Muscle layer of duodenum (tissue), 2 donors: ENCODE results near the gene TREML2.

Experiments used
- H3K27ac ChIP-seq: one replicate; pipeline ENCODE4 v1.7.0; 2013; ENCODE audit warnings: mild to moderate bottlenecking, low read length
- H3K27me3 ChIP-seq: one replicate; pipeline ENCODE4 v1.7.0; 2013; ENCODE audit warnings: low read depth, mild to moderate bottlenecking, control low read depth, low read length
- H3K36me3 ChIP-seq, 2 donors: one replicate each; pipeline ENCODE4 v1.7.0; 2013; ENCODE audit warnings: low read length in 2 of 2, control low read depth in 1 of 2, mild to moderate bottlenecking in 1 of 2; ENCODE audit not compliant: insufficient read depth in 2 of 2, control insufficient read depth in 1 of 2
- H3K4me1 ChIP-seq, 2 donors: one replicate each; pipeline ENCODE4 v1.7.0; 2013; ENCODE audit warnings: low read length in 2 of 2, mild to moderate bottlenecking in 2 of 2, control low read depth in 1 of 2, moderate library complexity in 1 of 2; ENCODE audit not compliant: insufficient read depth in 2 of 2, control insufficient read depth in 1 of 2
- H3K4me3 ChIP-seq, 2 donors: one replicate each; pipeline ENCODE4 v1.7.0; 2013; ENCODE audit warnings: low read length in 2 of 2, low read depth in 1 of 2, mild to moderate bottlenecking in 1 of 2
- H3K9me3 ChIP-seq, 2 donors: one replicate each; pipeline ENCODE4 v1.7.0; 2013; ENCODE audit warnings: low read length in 2 of 2, control low read depth in 1 of 2, mild to moderate bottlenecking in 1 of 2; ENCODE audit not compliant: control insufficient read depth in 1 of 2
- donor health status: healthy.

TREML2 gene

DNA sequence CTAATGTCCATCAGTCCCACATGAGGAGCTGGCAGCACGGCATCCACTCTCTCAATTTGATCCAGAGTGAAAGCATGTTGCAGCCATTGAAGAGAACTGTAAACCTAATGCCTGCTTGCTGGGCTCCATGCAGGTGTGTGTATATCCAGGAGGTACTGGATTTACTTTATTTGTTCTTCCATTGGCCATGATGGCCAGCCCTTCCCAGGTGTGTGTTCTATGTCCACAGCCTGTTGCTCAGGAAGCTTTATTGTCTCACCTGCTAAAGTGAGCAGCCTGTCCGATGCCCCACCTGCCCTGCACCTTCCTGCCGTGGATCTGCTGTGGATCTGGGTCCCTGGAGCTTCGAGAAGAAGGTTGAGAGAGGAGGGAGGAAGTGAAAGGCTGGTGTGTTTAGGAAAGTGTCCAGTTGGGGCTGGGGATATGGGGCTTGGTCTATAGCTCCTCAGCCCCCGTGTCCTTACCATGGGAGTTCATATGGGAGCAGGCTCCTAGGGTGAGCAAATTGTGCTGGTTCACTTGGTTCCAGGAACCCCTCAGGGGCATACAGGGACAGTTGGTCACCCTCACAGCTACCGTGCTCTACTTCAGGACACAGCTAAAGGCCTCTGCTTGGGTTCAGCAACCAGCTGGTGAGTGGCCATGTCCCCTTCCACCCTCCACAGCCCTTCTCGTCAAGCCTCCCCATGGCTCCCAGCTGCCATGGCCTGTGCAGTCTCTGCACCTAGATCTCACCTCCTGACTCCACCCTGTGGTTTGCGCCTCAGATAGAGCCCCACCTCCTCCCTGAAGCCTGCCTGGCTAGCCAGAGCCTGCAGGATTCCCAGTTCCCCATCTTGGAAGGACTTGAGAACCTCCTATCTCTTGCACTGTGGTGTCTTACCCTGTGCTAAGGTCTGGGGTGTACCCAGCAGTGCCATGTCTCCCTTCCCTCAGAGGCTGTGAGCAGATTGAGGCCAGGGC lies 12.7 kb downstream of the TREML2 start:
- no peaks in the 10 kb centered on the region for H3K27me3 ChIP-seq
- H3K36me3 ChIP-seq, result no peaks in the 10 kb centered on the region
- no peaks in the 10 kb centered on the region for H3K9me3 ChIP-seq
- H3K4me3 ChIP-seq, result no peak overlapping the region
- no peak overlapping the region for H3K27ac ChIP-seq
- H3K4me1 ChIP-seq, result no peaks in the 10 kb centered on the region

DNA sequence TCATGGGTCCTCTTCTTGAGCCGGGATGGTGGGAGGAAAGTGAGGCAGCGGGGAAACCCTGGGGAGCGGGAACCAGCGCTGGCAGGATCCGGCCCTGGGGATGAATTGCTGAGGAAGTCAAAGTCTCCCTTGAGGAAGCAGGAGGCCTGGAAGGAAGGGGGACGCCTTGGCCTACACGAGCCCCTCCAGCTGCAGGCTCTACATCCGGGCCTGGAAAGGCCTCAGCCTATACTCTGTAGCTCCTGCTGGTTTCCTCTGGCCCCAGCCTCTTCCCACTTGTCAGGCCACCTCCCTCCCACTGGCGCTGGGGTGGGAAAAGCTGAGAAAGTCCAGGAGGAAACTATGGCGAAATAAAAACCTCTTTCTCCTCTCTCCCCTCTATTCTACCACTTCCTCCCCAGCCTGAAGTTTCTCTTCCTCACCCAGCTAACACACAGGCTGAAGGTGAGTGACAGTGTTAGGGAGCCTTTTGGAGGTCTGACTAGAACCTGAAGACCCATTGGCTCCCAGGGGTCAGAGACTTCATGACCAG lies 14.9 kb downstream of the TREML2 start:
- Histone ChIP-seq H3K4me3 (no peak overlapping the region), H3K9me3 (no peaks in the 10 kb centered on the region), H3K27me3 (no peaks in the 10 kb centered on the region), H3K27ac (no peak overlapping the region), H3K4me1 (no peaks in the 10 kb centered on the region), H3K36me3 (no peaks in the 10 kb centered on the region)

DNA sequence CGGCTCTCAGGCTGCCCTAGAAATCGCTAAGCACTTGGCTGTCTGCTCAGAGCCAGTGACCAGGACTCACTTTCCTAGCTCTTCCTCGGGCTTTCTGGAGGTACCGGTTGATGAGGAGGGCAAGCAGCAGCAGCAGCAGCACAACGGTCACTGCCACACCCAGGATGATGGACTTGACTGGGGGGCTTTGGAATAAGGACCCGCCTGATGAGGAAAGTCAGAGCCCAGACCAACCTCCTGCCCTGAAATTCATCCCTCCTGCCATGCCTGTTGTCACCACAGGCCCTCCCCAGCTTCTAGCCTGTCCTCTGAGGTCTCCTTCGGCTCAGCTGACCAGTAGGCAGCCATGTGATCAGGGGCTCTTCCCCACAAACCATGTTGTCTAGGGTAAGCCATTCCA lies 16.2 kb downstream of the TREML2 start:
- H3K27ac ChIP-seq, result no peak overlapping the region
- no peaks in the 10 kb centered on the region for H3K36me3 ChIP-seq
- no peaks in the 10 kb centered on the region for H3K4me1 ChIP-seq
- no peaks in the 10 kb centered on the region for H3K27me3 ChIP-seq
- H3K4me3 ChIP-seq, result no peak overlapping the region
- H3K9me3 ChIP-seq, result no peaks in the 10 kb centered on the region

DNA sequence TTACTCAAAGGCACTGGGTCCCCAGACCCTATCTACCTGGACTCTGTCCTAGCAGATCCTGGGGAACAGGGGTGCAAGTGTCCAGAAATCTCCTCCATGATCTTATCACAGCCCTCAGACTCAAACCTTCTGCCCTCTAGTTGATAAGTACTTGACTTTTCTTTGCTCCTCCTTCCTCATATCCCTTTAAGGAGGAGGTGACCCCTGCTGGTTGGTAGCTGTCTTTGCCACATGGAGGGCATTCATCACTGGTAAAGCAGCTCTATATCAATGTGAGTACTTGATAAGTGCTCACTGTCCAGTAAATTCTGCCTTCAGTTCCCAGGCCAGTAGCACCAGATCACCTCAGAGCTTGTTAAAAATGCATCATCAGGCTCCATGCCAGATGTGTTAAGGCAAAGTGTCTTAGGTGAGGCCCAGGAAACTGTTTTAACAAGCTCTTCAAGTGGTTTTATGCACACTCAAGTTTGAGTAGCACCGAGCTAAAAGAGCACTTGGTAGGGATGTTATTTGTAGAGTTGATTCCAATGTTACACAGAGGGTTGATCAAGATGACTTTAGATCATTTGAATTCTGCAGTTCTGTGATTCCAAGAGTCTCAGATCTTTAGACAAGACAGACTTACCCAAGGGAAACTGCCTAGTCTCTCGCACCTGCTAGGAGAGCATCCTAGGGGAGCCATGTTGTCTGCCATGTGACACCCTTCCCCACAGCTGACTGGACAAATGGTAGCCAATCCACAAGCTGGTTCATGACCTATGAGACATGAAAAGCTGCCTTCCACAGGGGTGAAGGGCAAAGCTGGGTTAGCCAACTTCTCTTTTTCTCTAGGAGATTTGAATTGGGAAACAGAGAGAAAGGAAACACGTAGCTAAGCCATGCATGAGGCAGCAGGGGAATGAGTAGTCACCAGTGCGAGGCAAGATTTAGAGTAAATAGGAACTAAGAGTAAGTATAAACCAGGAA lies 18.6 kb downstream of the TREML2 start:
- H3K36me3 ChIP-seq, result no peaks in the 10 kb centered on the region
- no peaks in the 10 kb centered on the region for H3K9me3 ChIP-seq
- H3K27ac ChIP-seq, result no peak overlapping the region
- no peak overlapping the region for H3K4me3 ChIP-seq
- no peaks in the 10 kb centered on the region for H3K4me1 ChIP-seq
- H3K27me3 ChIP-seq, result no peaks in the 10 kb centered on the region

DNA sequence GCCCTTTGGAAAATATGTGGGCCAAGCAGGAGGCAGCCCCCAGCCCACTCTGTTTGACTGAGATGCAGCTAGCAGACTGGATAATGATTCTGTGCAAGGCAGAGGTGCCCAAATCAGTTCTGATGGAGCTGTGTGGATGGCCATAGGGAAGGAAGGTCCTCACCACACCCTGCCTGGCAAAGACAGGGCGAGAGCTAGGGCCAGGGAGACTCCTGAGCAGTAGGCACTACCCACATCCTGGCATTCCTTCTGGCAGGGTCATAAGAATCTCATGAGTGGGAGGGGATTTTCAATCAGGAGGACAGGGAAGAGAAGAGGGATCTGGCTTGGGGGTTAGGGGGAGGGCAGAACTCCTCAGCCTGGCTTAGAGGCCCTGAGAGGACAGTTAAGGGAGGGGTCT lies 19.4 kb downstream of the TREML2 start:
- Histone ChIP-seq H3K9me3 (no peaks in the 10 kb centered on the region), H3K36me3 (no peaks in the 10 kb centered on the region), H3K27me3 (no peaks in the 10 kb centered on the region), H3K4me1 (no peaks in the 10 kb centered on the region), H3K4me3 (no peak overlapping the region), H3K27ac (no peak overlapping the region)

DNA sequence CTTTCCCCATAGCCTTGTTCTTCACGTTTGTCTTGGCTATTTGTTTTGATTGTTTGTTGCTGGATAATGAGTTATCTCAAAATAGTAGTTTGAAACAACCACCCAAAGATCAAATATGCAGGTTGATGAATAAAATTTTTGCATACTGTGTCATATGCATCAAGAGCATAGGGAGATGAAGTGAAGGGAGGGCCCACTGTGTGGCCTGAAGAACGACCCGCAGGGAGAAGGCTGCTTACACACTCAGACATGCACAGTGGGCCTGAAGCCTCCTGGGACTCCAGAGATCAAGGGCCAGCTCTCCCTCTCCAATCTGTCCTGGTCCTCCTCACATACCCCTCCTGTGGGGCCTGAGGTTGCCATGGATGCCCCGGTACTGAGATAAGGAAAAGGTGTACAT lies 21.8 kb downstream of the TREML2 start:
- Histone ChIP-seq H3K36me3 (no peaks in the 10 kb centered on the region), H3K27me3 (no peaks in the 10 kb centered on the region), H3K27ac (no peak overlapping the region), H3K4me1 (no peaks in the 10 kb centered on the region), H3K9me3 (no peaks in the 10 kb centered on the region), H3K4me3 (no peak overlapping the region)

DNA sequence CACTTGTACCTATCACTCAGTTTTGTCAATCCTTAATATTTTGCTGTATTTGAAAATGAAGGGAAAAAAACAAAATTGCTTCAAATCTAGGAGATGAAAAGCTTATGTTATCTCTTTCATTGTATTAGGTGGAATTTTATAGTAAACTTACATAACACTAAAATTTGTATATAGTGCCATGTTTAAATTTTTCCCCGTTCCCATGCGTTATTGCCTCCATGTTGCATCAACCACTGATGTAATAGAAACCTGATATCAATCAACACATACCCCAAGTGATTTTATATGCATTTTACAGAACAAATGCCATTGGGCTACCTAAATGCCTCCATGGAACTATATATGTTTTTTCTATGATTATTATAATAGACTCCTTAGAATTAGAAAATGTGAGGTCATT lies 23.3 kb downstream of the TREML2 start:
- H3K27me3 ChIP-seq, result no peaks in the 10 kb centered on the region
- H3K9me3 ChIP-seq, result no peaks in the 10 kb centered on the region
- H3K27ac ChIP-seq, result no peak overlapping the region
- no peaks in the 10 kb centered on the region for H3K36me3 ChIP-seq
- H3K4me1 ChIP-seq, result no peaks in the 10 kb centered on the region
- H3K4me3 ChIP-seq, result no peak overlapping the region

DNA sequence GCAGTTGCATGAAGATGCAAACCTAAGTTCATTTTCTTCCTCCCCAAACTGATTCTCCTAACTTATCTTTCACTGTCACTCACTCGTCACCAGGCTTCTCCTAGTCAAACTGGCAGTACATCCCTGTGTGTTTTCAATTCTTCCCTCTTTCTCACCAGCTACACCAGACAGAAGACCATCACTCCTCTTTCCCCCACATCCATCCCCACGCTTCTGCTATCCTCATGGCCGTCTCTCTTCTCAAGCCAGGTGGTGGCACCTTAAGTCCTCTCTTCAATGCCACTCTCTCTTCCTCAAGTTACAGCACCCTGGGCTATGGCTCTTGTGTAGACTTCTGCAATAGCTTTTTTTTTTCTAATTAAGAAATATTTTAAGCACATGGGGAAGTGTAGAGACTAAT lies 23.7 kb downstream of the TREML2 start:
- Histone ChIP-seq H3K4me1 (no peaks in the 10 kb centered on the region), H3K27me3 (no peaks in the 10 kb centered on the region), H3K36me3 (no peaks in the 10 kb centered on the region), H3K4me3 (no peak overlapping the region), H3K9me3 (no peaks in the 10 kb centered on the region), H3K27ac (no peak overlapping the region)

DNA sequence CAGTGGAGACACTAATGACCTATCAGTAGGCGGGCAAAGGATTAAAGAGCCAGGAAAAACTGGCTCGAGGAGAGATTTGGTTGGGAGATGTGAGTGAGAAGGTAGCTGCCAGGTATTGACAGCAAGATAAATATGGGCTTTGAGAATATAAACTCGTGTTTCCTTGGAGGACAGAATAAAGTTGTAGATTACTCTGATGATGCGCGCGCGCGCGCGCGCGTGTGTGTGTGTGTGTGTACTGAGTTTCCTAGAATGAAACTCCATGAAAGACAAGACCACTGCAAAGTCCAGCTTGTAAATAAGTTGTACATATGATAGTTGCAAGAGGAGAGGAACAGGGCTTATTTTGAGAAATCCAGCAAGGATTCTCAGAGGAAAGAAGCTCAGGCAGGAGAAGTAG lies 24.8 kb downstream of the TREML2 start:
- H3K4me1 ChIP-seq, result no peaks in the 10 kb centered on the region
- no peak overlapping the region for H3K27ac ChIP-seq
- no peaks in the 10 kb centered on the region for H3K9me3 ChIP-seq
- no peak overlapping the region for H3K4me3 ChIP-seq
- H3K36me3 ChIP-seq, result no peaks in the 10 kb centered on the region
- H3K27me3 ChIP-seq, result no peaks in the 10 kb centered on the region

DNA sequence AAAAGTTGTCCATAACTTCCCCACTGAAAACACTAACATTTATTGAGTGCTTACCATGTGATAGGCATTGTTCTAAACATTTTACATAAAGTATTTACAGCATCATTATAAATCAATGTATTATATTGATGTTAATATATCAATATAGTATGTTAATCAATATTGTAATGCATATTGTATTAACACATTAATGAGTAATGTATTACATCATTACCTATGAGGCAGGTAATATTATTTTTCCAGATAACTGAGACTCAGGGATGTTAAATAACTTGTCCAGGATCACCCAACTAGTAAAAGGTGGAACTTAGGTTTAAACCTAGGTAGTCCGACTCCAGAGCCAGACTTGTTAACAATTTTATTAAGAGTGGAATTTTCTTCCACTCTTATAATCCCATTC lies 25.9 kb downstream of the TREML2 start:
- Histone ChIP-seq H3K4me3 (no peak overlapping the region), H3K27me3 (no peaks in the 10 kb centered on the region), H3K4me1 (no peaks in the 10 kb centered on the region), H3K9me3 (no peaks in the 10 kb centered on the region), H3K27ac (no peak overlapping the region), H3K36me3 (no peaks in the 10 kb centered on the region)

DNA sequence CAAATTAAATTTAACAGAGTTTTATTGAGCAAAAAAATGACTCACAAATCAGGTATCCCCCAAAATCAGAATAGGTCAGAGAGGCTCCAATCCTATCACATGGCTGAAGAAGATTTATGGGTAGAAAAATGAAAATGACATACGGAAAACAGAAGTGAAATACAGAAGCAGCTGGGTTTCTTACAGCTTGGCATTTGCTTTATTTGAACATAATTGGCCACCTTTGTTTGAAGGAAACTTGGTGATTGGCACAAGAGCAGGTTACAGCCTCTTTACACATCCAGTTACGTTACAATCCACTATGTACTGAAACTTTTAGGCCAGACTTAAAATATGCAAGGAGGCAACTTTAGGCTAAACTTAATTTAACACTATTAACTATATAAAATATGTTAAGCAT lies 26.3 kb downstream of the TREML2 start:
- Histone ChIP-seq H3K4me1 (no peaks in the 10 kb centered on the region), H3K36me3 (no peaks in the 10 kb centered on the region), H3K9me3 (no peaks in the 10 kb centered on the region), H3K27ac (no peak overlapping the region), H3K27me3 (no peaks in the 10 kb centered on the region), H3K4me3 (no peak overlapping the region)
